Measurements from ENCODE around the gene HARS2.

HARS2 gene

GRCh38 chr5:140737486-140737885, 46.2 kb downstream of the HARS2 start:
- no peaks in the 10 kb centered on the region for H3K27me3 ChIP-seq (ENCODE audit: control insufficient read depth in 1 of 2, insufficient read depth in 2 of 2, low read length in 2 of 2)
- no peaks in the 10 kb centered on the region for H3K36me3 ChIP-seq (ENCODE audit: insufficient read depth, low read length)
- no peaks in the 10 kb centered on the region for H3K4me1 ChIP-seq (ENCODE audit: insufficient read depth, low read length)
- H3K27ac ChIP-seq (ENCODE audit: low read depth, low read length), result no peak overlapping the region
- H3K9me3 ChIP-seq (ENCODE audit: low read length), result no peaks in the 10 kb centered on the region
- H3K4me3 ChIP-seq (ENCODE audit: low read depth in 1 of 2, low read length in 2 of 2), result no peak overlapping the region
- H3K9ac ChIP-seq (ENCODE audit: low read length), result no peak overlapping the region

GRCh38 chr5:140741967-140742366, 50.7 kb downstream of the HARS2 start:
- Histone ChIP-seq H3K9ac (ENCODE audit: low read length) (no peak overlapping the region), H3K4me1 (ENCODE audit: insufficient read depth, low read length) (no peaks in the 10 kb centered on the region), H3K4me3 (ENCODE audit: low read depth in 1 of 2, low read length in 2 of 2) (no peak overlapping the region), H3K27me3 (ENCODE audit: control insufficient read depth in 1 of 2, insufficient read depth in 2 of 2, low read length in 2 of 2) (no peaks in the 10 kb centered on the region), H3K27ac (ENCODE audit: low read depth, low read length) (no peak overlapping the region), H3K36me3 (ENCODE audit: insufficient read depth, low read length) (no peaks in the 10 kb centered on the region), H3K9me3 (ENCODE audit: low read length) (no peaks in the 10 kb centered on the region)

Measured in muscle layer of colon (tissue), 2 donors.